HG03064 (cell line): ENCODE data around the gene CRYGA.
"Not testable (repeated sequence)": the region's sequence is repeated elsewhere in the genome, so short reads cannot be mapped to it uniquely, and the experiment has no call there.

Experiments used
- ATAC-seq: cut with Tn5 transposase; IDR thresholded peaks from one replicate; pipeline ENCODE4 v1.9.1; 2021; ENCODE audit warnings: low read depth; ENCODE audit not compliant: unreplicated experiment

Gene CRYGA

DNA sequence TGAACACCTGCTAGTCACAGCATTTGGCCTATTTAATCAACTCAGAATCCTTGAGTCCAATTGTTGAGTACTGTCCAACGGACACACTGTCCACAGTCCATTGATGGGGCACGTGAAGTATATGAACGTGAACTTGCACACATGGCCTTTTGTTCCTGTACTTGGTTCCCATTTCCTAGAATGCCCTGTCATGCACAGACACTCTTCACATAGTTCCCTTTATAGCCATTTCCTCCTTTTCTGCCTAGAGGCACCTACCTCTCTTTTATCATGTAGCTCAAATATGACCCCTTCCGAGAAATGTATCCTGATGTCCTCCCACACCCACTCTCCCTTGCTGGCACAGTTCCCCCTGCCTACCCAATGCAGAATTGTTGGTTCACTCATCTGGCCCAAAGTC is 8.7 kb upstream of the CRYGA start:
- no peak for ATAC-seq

DNA sequence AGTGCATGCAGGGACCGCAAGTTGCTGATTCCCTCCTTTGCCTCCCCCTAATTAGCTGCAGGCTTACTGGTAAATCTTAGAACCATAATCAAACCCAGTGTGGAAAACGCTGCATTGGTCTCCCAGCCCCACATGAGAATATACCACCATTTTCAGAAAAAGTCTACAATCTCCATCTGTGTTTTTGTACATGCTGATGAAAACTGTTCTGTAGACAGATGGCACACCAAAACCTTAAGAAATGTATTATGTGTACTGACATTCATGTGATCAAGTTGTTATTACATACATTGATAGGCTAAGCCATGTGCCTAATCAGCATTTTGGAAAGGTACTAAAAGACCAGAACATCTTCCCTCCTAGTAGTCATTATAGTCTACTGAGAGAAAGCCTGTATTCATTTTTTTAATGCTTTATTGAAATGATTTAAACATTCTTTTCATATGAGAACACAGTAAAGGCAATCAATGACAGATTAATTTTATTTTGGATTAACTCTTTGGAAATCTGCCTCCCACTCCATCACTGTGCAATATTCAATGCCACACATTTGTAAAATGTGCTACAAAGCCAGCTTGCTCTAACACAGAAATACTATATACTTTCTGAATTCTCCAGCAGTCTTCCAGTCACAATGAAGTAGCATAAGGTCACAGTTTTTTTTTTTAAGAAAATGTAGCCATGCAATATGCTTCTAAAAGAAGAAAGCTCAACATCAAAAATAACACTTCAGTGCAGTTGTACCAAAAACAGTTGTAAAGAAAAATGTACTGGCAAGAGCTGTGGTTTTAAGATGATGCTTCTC is 1.8 kb upstream of the CRYGA start:
- no peak for ATAC-seq

DNA sequence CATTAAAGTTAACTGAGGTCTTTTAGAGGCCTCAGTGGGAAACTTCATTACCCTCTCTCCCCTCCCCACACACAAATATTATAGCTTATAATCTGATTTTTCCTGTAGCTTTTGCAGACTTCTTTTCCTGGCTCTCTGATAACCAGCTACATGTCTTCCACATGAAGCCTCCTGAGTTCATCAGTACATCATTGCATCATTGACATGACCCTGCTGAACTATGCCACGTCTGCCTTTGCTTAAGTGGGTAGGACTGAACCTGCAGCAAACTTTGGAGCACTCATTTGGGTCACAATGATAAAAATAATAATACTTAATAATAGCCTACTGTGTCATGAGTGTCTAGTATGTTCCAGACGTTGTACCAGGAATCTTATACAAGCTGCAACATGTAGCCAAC is 7.0 kb downstream of the CRYGA start:
- ATAC-seq: no peak

DNA sequence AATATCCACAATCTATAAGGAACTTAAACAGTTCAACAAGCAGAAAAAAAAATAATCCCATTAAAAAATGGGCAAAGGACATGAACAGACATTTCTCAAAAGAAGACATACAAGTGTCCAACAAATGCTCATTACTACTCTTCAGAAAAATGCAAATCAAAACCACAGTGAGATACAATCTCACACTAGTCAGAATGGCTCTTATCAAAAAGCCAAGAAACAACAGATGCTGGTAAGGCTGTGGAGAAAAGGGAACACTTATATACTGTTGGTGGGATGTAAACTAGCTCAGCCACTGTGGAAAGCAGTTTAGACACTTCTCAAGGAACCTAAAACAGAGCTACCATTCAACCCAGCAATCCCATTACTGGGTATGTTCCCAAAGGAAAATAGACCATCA is 10.2 kb downstream of the CRYGA start:
- ATAC-seq: no peak

DNA sequence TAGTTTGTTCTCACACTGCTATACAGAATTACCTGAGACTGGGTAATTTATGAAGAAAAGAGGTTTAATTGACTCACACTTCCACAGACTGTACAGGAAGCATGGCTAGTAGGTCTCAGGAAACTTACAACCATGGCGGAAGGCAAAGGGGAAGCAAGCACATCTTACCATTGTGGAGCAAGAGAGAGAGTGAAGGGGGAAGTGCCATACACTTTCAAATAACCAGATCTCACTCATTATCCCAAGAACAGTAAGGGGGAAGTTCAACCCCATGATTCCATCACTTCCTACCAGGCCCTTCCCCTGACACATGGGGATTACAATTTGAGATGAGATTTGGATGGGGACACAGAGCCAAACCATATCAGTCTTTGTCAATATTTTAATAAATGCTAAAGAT is 12.4 kb downstream of the CRYGA start:
- ATAC-seq: no peak

DNA sequence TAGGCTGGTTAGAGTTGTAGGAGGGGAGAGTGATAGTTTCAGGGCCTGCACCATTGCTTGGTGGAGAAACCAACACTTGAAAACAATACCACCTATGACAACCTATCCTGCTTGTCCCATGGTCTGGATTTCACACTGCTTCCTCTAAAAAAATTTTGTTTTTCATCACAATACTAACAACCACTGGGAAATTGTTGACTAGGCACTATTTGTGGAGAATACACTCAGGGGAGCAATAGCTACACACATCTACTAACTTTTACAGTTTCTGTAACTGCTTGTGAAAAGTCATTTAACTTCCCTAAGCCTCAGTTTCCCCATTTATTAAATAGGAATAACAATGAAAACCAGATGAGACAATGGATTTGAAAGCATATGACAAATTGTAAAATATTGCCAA is 13.3 kb downstream of the CRYGA start:
- ATAC-seq: no peak

DNA sequence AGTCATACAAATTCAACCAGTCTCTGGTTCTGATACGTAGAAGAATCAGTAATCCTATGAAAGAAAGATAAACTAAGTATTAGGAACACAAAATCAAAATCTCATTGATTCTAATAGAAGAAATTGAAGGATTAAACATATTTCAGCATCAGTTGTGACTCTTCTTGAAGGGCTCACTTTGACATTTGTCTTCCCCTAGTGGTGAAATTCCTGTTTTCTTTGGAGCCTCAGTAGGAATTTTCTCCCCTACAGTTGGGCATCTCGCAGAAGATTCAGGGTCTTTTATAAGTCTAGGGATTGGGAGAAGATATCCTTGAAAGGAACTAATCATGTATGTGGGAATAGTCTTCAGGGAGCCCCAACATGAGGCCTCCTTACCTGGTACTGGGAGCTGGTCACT is 14.6 kb downstream of the CRYGA start:
- no peak for ATAC-seq

DNA sequence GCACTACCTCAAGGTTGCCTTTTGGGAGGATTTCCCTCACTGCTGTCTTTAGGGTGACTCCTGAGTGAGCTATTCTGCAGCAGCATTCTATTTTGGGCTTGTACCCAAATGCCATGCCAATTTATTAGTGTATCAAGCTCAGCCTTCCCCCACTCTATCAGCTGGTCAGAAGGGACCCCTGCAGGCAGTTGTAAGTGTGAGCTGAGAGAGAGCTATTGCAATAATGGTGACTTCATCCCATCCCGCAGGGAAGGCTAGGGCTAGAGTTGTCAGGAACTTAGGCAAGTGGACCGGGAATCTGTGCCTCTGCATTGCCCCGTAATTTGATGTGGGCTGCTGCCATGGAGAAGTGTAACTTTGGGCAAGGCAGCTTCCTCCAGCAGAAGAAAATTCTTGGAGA is 15.6 kb downstream of the CRYGA start:
- no peak for ATAC-seq

DNA sequence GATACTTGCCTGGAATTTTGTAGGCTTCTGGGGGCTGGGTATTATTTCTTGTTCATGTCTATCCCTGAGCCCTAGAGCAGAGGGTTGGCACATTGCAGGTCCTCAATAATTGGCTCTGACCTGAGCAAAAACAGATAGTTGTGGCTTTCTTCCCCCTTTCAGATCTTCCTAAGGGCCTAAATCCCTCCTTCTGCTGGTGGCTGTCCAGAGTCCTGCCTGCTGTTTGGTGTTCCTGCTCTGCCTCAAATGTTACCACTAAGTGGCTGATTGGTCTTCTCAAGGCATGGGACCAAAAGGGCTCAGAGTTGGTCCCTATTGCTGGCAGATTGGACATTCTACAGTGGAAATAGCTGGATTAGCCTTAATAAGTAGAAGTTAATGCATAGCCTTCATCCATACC is 16.4 kb downstream of the CRYGA start:
- ATAC-seq: no peak

DNA sequence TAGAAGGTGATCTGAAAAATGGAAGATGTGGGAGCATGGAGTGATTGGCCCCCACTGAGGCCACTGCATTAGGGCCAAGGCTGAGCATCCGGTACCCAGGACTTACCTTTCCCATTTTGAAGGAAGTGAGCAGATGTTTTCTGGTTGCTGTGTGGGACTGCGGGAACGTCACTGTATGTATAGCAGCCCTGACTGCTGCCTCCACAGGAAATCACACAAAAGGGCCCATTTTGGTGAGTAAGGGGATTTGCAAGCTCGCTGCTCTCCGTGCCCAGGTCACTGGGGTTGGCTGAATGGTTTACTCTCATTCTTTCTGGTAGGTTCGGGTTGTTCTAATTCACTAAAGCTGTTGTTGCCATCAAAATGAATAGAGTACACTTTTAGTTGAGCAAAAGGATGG is 17.4 kb downstream of the CRYGA start, which contains the start of gene CRYGB:
Gene CRYGB, minus strand, starts transcription at position 153 of the 400 bp plus-strand sequence. Its CDS starts 38 bp downstream, at position 115.
- no peak for ATAC-seq

DNA sequence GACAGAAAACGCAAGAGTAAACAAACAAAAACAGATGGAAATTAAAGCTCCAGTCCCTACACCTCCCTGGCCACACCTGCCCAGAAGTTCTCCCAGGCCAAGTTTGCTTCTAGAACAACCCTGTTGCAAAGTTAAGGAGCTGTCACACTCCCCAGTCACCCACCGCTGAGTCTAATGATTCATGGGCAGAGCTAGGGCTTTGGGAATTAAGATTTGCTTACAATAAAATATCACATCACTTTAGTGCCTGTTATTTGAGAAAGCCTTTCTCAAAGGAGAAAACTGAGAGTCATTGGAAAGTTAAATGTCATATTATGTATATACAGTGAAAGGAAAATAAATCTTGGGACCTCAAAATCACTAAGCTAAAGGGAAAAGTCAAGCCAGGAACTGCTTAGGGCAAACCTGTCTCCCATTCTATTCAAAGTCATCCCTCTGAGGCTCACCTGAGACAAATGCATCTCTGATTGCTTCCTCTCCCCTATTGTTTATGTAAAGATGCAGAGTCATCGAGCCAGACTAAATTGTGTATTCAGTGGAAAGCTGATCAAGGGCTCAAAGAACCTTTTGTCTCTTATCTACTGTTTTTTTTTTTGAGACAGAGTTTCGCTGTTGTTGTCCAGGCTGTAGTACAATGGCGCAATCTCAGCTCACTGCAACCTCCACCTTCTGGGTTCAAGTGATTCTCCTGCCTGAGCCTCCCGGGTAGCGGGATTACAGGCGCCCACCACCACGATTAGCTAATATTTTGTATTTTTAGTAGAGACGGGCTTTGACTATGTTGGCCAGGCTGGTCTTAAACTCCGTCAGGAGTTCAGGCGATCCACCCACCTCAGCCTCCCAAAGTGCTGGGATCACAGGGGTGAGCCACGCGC is 20.2 kb downstream of the CRYGA start:
- no peak for ATAC-seq

DNA sequence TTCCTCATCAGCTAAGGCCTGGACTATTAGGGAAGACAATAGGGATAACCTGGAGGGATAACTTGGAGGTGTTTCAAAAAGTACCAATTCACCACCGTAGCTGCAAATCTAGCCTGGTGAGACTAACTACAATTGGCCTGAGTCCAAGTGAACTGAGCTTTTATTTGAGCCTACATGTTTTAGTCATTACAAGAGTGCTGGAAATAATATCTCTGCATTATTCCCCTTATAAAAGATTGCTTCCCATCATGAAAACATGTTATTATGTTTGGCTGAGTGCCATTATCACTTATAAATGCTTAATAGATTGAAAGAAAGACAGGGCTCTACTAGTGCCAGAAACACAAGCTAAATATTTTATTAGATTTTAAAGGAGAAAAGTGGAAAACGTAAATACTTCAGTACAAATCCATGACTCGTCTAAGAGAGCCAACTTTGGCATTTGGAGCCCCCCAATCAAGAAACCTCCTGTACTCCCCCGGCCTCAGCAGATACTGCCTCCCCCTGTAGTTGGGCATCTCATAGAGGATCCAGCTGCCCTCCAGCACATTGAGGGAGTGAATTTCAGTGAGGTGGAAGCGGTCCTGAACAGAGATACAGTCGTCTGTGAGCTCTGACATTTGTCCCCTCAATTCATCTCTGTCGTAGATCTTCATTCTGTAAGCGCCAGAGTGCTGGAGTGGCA is 21.0 kb downstream of the CRYGA start:
- no peak for ATAC-seq

DNA sequence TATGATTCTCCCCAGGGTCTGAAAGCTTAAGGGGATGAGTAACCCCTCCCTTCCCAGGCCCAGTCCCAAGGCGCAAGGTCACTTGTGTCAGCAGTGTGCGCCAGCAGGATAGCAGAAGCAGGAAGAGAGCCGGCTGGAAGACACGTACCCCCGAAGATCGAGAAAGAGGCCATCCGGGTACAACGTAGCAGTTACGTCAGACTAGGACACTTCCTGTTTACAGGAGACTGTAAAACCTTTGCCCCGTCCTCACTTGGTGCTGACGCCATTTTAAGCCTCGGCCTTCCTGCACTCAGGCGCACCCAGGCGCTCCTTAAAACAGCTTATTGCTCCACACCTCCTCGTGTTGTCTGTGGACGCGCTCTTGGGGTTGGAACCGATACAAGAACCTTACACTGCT is 23.9 kb downstream of the CRYGA start:
- no peak for ATAC-seq

DNA sequence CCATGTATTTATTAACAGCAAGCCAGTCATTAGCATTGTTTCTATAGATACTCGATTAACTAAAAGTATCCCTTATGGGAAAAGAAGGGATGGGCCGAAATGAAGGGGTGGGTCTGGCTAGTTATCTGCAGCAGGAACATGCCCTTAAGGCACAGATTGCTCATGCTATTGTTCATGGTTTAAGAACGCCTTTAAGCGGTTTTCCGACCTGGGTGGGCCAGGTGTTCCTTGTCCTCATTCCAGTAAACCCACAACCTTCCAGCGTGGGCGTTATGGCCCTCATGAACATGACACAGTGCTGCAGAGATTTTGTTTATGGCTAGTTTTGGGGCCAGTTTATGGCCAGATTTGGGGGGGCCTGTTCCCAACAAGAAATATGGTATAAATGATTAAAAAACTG is 25.1 kb downstream of the CRYGA start:
- ATAC-seq: not testable (repeated sequence)

DNA sequence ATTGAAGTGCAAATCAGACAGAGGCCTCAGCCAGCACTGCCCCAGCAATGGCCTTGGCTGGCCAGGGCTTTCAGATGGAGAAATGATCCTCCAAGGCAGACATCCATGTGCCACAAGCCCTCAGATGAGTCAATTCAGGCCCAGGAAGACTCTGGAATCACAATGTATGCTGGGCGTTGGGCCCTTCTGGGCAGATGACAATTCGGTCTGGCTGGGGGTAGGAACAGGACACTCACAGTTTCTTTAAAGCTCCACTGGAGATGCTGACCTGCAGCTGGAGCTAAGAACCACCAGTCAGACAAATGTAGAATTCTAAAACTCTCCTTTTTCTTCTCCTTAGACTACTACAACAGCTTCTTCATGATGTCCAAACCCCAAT is 26.7 kb downstream of the CRYGA start:
- no peak for ATAC-seq

DNA sequence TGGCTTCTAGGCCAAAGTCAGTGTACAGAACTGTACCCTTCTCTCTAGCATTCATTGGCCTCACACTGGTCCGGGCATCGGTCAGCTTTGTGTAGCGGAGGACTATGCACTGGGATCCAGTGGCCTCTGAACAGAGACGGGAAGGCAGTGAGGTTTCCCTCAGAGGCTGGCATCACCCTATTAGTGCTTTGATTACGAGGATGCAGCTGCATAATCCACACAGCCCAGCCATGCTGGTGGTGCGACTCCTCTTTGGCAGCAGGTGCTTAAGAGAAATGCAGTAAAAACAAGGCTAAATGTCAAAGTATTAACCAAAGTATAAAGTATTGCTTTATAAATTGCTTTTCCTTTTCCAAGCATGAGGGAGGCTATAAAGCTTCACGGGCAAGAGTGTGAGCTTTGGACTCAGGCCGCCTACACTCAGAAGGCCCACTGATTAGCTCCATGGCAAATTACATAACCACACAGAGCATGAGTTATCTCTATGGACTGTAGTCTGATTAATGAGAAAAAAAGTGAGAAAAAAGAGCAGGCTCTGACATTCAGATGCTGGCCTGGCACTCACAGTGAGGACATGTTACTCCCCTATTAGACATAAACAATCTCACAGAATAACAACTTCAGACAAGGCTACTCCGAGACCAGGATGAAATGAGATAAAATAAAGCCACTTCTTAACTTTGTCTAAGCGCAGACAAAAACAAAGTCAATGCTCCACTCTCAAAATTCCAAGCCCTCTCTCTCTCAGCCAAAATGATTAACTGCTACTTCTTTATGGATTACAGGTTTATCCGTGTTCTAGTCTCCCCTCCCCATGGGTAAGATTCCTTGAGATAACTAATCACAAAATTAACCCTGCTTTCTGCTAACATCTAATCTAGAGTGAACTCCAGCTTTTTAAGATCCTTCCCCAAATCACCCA is 27.3 kb downstream of the CRYGA start:
- no peak for ATAC-seq

DNA sequence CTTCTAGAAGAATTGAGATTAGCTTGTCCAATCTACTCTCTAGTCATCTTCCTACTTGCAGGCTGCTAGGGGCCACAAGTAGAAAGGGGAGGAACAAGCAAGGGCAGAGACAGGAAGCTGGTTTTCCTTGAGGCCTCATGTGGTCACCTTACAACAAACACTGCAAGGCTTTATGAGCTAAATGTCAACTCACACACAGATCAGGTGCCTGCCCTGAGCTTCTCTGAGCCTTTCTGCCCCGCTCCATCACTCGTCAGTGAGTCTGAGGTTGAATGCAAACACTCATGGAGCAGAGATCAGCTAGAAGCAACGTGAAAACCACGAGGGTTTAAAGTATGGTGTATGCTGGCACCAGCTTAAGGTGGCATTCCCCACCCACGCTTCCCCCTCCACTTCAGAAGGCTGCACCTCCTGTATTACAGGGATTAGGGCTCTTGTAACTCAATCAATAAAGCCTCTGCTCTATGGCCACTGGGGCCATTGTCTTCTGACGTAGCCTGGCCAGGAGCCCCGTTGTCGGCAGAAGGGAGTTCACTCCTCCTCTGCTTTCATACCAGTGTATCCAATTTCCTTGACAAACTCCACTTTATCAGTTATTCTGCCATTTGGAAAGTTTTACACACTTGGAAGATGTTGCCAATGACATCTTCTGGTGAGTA is 28.3 kb downstream of the CRYGA start:
- ATAC-seq: peak; percentile 69

DNA sequence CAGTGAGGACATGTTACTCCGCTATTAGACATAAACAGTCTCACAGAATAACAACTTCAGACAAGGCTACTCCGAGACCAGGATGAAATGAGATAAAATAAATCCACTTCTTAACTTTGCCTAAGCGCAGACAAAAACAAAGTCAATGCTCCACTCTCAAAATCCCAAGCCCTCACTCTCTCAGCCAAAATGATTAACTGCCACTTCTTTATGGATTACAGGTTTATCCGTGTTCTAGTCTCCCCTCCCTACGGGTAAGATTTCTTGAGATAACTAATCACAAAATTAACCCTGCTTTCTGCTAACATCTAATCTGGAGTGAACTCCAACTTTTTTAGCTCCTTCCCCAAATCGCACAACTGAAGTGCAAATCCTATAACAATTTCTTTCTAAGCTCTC is 32.7 kb downstream of the CRYGA start:
- no peak for ATAC-seq
